Measurements from ENCODE around the gene C1orf50.

Gene C1orf50

DNA sequence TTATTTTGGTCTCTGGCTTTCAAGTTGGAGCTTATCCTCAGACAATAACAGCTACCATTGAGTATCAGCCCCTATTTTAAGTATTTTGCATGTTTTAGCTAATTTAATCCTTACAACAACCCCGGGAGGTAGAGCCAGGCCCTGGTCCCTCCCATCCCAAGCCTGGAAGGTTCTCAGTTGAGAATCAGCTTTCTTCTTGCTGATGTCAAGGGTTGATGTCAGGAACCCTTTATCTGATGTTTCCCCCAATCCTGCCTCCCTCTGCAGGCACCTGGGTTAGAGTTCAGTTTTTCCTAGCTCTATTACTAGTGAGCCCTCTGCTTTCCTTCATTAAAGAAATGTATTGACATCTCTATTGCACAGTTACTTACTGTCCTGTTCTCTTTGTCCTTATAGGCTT lies 53.8 kb downstream of the C1orf50 start:
- Mint-ChIP-seq H3K4me1 (ENCODE audit: low read depth) (peaks cover 27% of the 10 kb centered on the region), H3K9me3 (no peaks in the 10 kb centered on the region), H3K27ac (no peak overlapping the region), H3K36me3 (ENCODE audit: low read depth) (peaks cover 4% of the 10 kb centered on the region), H3K4me3 (no peak overlapping the region), H3K27me3 (no peaks in the 10 kb centered on the region)
- DNase-seq, result no peak

DNA sequence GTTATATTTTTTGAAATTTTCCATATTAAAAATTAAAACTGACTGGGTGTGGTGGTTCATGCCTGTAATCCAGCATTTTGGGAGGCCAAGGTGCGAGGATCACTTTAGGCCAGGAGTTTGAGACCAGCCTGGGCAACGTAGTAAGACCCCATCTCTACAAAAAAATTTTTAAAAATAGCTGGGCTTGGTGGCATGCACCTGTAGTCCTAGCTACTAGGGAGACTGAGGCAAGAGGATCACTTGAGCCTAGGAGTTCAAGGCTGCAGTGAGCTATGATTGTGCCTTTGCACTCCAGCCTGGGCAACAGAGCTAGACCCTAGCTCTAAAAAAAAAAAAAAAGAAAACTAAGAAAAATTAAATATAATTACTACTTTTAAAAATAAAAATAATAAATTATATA lies 54.6 kb downstream of the C1orf50 start:
- H3K4me1 Mint-ChIP-seq (ENCODE audit: low read depth), result peaks cover 19% of the 10 kb centered on the region
- no peak overlapping the region for H3K4me3 Mint-ChIP-seq
- no peak overlapping the region for H3K27ac Mint-ChIP-seq
- no peaks in the 10 kb centered on the region for H3K27me3 Mint-ChIP-seq
- no peaks in the 10 kb centered on the region for H3K9me3 Mint-ChIP-seq
- DNase-seq, result no peak
- peaks cover 2% of the 10 kb centered on the region for H3K36me3 Mint-ChIP-seq (ENCODE audit: low read depth)

DNA sequence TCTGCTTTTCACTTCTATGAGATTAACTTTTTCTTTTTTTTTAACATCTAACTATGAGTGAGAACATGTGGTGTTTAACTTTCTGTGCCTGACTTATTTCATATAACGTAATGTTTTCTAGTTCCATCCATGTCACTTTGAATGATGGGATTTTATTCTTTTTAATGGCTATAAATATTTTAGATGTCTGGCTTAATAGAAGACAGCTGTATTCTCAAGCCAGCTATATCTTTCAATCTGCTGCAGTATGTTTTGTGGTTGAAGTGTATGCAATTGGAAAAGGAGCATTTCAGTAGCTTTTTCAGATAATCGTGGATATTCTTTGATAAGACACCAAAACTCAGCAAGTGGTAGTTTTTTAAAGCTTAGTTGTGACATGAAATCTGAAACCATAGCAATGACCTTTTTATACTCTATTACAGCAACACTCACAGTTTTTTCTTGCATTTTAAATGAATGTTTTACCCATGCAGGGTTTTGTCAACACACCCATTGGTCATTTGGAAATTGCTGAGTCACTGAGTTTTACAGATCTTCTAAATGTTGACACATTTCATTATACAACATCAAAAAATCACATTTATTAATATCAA lies 55.8 kb downstream of the C1orf50 start:
- H3K9me3 Mint-ChIP-seq, result no peaks in the 10 kb centered on the region
- peaks cover 2% of the 10 kb centered on the region for H3K36me3 Mint-ChIP-seq (ENCODE audit: low read depth)
- peaks cover 12% of the 10 kb centered on the region for H3K4me1 Mint-ChIP-seq (ENCODE audit: low read depth)
- no peaks in the 10 kb centered on the region for H3K27me3 Mint-ChIP-seq
- no peak for DNase-seq
- H3K27ac Mint-ChIP-seq, result no peak overlapping the region
- no peak overlapping the region for H3K4me3 Mint-ChIP-seq

DNA sequence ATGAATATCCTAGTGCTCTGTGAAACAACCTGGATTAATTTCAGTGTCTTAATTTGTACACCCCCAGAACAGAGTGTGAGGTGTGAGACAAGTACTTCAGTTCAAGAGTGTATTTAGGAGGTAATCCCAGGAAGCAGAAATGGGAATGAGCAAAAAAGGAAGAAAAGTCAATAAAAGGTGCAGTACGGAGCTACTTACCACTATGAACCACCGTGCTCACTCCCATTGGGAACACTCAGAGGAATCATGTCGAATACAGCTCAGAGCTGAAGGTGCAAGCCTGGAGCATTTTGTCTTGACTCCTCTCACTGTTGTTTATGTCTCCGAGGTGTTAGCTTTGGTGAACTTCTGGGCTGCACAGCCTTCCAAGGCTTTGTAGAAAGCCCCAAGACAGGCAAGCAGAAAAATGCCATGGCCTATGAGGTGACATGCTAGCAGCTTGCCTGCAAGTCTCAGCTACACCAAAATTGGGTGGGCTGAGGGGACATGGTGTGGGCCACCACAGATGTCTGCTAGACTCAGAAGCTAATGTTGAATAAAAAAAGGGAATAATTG lies 57.5 kb downstream of the C1orf50 start:
- Mint-ChIP-seq H3K27ac (no peak overlapping the region), H3K36me3 (ENCODE audit: low read depth) (peaks cover 2% of the 10 kb centered on the region), H3K4me1 (ENCODE audit: low read depth) (peaks cover 9% of the 10 kb centered on the region), H3K9me3 (no peaks in the 10 kb centered on the region), H3K4me3 (no peak overlapping the region), H3K27me3 (no peaks in the 10 kb centered on the region)
- no peak for DNase-seq

DNA sequence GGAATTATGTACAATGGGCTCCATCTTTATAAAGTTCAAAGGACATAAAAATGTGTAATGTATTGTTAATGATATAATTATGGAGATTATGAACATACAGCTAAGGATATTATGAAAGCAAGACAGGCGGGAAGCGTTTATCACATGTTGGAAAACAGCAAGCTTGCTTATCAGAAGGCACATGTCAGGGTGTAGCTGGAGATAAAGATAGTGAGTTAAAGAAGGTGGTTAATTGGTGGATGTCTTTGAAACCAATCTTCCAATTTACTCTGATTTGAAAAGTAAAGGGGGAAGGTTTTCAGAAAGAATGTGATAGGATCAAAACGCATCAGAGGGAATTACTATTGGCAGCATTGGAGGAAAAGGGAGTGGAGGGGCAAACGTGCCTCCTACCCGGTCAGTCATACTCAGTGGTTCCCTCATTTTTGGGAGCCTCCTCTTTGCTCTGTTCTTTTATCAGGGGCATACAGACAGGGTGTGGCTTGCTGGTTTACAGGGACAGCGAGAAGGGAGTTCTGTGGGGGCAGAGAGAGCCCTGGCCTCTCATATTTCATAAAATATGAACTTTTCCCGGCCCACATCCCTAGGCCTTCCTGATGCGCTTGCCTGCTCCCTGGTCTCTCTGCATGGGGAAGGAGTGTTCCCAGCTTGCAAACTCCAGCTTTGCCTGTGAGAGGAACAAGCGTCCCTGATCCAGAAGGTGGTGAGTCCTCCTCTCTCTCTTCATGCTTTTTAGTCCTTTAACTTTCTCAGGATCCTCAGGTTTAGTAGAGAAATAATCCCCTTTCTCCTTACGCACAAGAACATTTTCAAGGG lies 58.2 kb downstream of the C1orf50 start:
- no peaks in the 10 kb centered on the region for H3K9me3 Mint-ChIP-seq
- no peak for DNase-seq
- no peaks in the 10 kb centered on the region for H3K27me3 Mint-ChIP-seq
- no peak overlapping the region for H3K27ac Mint-ChIP-seq
- H3K4me1 Mint-ChIP-seq (ENCODE audit: low read depth), result peaks cover 9% of the 10 kb centered on the region
- no peak overlapping the region for H3K4me3 Mint-ChIP-seq
- peaks cover 2% of the 10 kb centered on the region for H3K36me3 Mint-ChIP-seq (ENCODE audit: low read depth)

All from activated T-cell treated with anti-CD3 and anti-CD28 coated beads, Interleukin-2, amount 50 U/mL, for 24 hours (primary cell).